Measurements from ENCODE around the gene KCNK3.

DNA sequence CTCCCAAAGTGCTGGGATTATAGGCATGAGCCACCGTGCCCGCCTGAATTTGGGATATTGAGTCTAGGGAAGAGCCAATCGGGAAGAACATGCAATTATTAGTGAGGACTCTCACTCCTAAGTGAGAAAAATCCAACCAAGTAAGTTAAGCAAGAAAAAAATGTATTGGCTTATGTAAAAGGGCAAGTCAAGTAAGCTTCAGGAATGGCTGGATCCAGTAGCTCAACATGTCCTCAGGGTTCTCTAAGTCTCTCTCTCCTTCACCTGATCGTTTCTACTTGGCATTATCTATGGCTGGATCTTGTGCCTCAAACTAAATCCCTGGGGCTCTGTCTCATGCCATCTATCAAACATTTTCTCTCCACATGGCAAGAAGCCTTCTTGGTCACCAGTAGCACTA is 35.3 kb upstream of the KCNK3 start:
- TF ChIP-seq, protein P1, sequence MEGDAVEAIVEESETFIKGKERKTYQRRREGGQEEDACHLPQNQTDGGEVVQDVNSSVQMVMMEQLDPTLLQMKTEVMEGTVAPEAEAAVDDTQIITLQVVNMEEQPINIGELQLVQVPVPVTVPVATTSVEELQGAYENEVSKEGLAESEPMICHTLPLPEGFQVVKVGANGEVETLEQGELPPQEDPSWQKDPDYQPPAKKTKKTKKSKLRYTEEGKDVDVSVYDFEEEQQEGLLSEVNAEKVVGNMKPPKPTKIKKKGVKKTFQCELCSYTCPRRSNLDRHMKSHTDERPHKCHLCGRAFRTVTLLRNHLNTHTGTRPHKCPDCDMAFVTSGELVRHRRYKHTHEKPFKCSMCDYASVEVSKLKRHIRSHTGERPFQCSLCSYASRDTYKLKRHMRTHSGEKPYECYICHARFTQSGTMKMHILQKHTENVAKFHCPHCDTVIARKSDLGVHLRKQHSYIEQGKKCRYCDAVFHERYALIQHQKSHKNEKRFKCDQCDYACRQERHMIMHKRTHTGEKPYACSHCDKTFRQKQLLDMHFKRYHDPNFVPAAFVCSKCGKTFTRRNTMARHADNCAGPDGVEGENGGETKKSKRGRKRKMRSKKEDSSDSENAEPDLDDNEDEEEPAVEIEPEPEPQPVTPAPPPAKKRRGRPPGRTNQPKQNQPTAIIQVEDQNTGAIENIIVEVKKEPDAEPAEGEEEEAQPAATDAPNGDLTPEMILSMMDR (IDR thresholded peaks at IDR 0.05): no peak
- no peak for TF ChIP-seq POLR2AphosphoS5 (IDR thresholded peaks at IDR 0.05)
